HepG2 (cell line): ENCODE results near the gene QRICH2. TPM values are rescaled to one million over a fixed set of nuclear protein-coding genes. Genes with fewer than 3 reads are reported as not detected.

Experiments
- ADNP ChIP-seq: sonication (generic); formaldehyde crosslinking; IDR thresholded peaks from 2 replicates; pipeline ENCODE4 v1.4.0; 2020; ENCODE audit warnings: missing genetic modification reagents
- FUBP1 ChIP-seq: sonication (generic); formaldehyde crosslinking; IDR thresholded peaks from 2 replicates; pipeline ENCODE4 v1.5.1; 2020; ENCODE audit warnings: missing genetic modification reagents, mild to moderate bottlenecking, borderline replicate concordance
- IRX3 ChIP-seq: sonication (generic); formaldehyde crosslinking; IDR thresholded peaks from 2 replicates; pipeline ENCODE4 v1.8.1; 2023; ENCODE audit warnings: mild to moderate bottlenecking, low read depth, missing genetic modification reagents, borderline replicate concordance
- KDM1A ChIP-seq: IDR thresholded peaks from 2 replicates; pipeline ENCODE4 v1.6.1; 2016; ENCODE audit warnings: missing compliant biosample characterization
- KDM5B ChIP-seq: sonication (generic); formaldehyde crosslinking; IDR thresholded peaks from 2 replicates; pipeline ENCODE4 v1.4.0; 2020; ENCODE audit warnings: missing genetic modification reagents, mild to moderate bottlenecking, borderline replicate concordance
- MYC ChIP-seq: sonication (generic); formaldehyde crosslinking; IDR thresholded peaks from 2 replicates; pipeline ENCODE4 v1.9.0; 2021; ENCODE audit warnings: missing genetic modification reagents, borderline replicate concordance
- NRL ChIP-seq: sonication (generic); formaldehyde crosslinking; IDR thresholded peaks from 2 replicates; pipeline ENCODE4 v1.5.0; 2020; ENCODE audit warnings: missing genetic modification reagents, mild to moderate bottlenecking, moderate library complexity, borderline replicate concordance
- RARA ChIP-seq: IDR thresholded peaks from 2 replicates; pipeline ENCODE4 v1.6.1; 2016; ENCODE audit warnings: missing genetic modification reagents, missing compliant biosample characterization
- RFX3 ChIP-seq: IDR thresholded peaks from 2 replicates; pipeline ENCODE4 v1.6.1; 2016; ENCODE audit warnings: missing biosample characterization, missing genetic modification reagents
- SP2 ChIP-seq: sonication (generic); formaldehyde crosslinking; IDR thresholded peaks from 2 replicates; pipeline ENCODE4 v1.5.1; 2020; ENCODE audit warnings: mild to moderate bottlenecking, missing genetic modification reagents
- TP53 ChIP-seq: sonication (generic); formaldehyde crosslinking; conservative IDR thresholded peaks from 2 replicates; pipeline ENCODE4 v1.4.0; 2020; ENCODE audit warnings: missing genetic modification reagents
- ZKSCAN5 ChIP-seq: sonication (generic); formaldehyde crosslinking; IDR thresholded peaks from 2 replicates; pipeline ENCODE4 v1.5.1; 2020; ENCODE audit warnings: mild to moderate bottlenecking, missing genetic modification reagents
- ZNF160 ChIP-seq: sonication (generic); formaldehyde crosslinking; IDR thresholded peaks from 2 replicates; pipeline ENCODE4 v1.8.0; 2022; ENCODE audit warnings: mild to moderate bottlenecking, inconsistent platforms, missing genetic modification reagents
- ZNF18 ChIP-seq: sonication (generic); formaldehyde crosslinking; IDR thresholded peaks from 2 replicates; pipeline ENCODE4 v1.8.0; 2022; ENCODE audit warnings: mild to moderate bottlenecking, missing genetic modification reagents; ENCODE audit not compliant: insufficient replicate concordance
- ZNF205 ChIP-seq: IDR thresholded peaks from 2 replicates; pipeline ENCODE4 v1.6.1; 2018; ENCODE audit warnings: missing biosample characterization, missing genetic modification reagents
- ZNF263 ChIP-seq: sonication (generic); formaldehyde crosslinking; IDR thresholded peaks from 2 replicates; pipeline ENCODE4 v1.4.0; 2020; ENCODE audit warnings: missing genetic modification reagents
- ZNF274 ChIP-seq: sonication (generic); formaldehyde crosslinking; IDR thresholded peaks from 2 replicates; pipeline ENCODE4 v1.5.1; 2020; ENCODE audit warnings: mild to moderate bottlenecking, missing genetic modification reagents
- ZNF407 ChIP-seq: sonication (generic); formaldehyde crosslinking; IDR thresholded peaks from one replicate; pipeline ENCODE4 v1.5.1; 2020; ENCODE audit warnings: mild to moderate bottlenecking, missing genetic modification reagents; ENCODE audit errors: not compliant biosample characterization
- polyA plus RNA-seq, 8 experiments: library from polyadenylated mRNA; depleted of rRNA in 3 of 8; stranded (reverse) in 7 of 8; unstranded in 1 of 8; fragments of >200 nt; fragmentation: Illumina TruSeq in 4 of 8; extraction: Trizol in 4 of 8; gene quantifications; 2 replicates each; pipeline versions ENCODE4 v1.2.1 to v1.2.3, GENCODE V29; 2011 to 2016; ENCODE audit warnings: low read depth in 4 of 8, missing spikeins in 1 of 8, mixed read lengths in 1 of 8; ENCODE audit not compliant: insufficient read depth in 1 of 8
- total RNA-seq, 5 experiments: library from RNA; depleted of rRNA; stranded (reverse); fragments of >200 nt; fragmentation: Illumina TruSeq; extraction: Trizol; gene quantifications; 2 replicates each; pipeline ENCODE4 v1.2.3, GENCODE V29; 2016; ENCODE audit warnings: low read depth in 1 of 5

QRICH2 gene
- total and polyA plus RNA-seq, 2 of the 13 experiments (the other 11 are each of a cell fraction or from before 2014, with no cell fraction given): 3.7 to 5.7 TPM

GRCh38 chr17:76251478-76252039, 56.5 kb downstream of the QRICH2 start (continued):
- TF ChIP-seq ZNF18 (CRISPR knock-in tag): peak; percentile 69
- peak; percentile 74; the same call in 1 of the 2 replicates for TF ChIP-seq FUBP1
- peak; percentile 55 for TF ChIP-seq ZNF263
- TF ChIP-seq KDM5B (CRISPR knock-in tag): peak; percentile 69; the same call in 1 of the 2 replicates
- TF ChIP-seq SP2 (CRISPR knock-in tag): 0 out of 2 replicates have a peak, but pooled peaks have one; percentile 12
- TF ChIP-seq ZNF407 (CRISPR knock-in tag): peak; percentile 59
- TF ChIP-seq RARA (CRISPR knock-in tag): peak; percentile 62; the same call in 1 of the 2 replicates
- 0 out of 2 replicates have a peak, but pooled peaks have one; percentile 65 for TF ChIP-seq NRL (CRISPR knock-in tag)
- no peak for TF ChIP-seq MYC (CRISPR knock-in tag)
- peak; percentile 72 for TF ChIP-seq ZNF274 (CRISPR knock-in tag)
- no peak for TF ChIP-seq TP53
- peak; percentile 78; the same call in 1 of the 2 replicates for TF ChIP-seq ADNP (CRISPR knock-in tag)
- no peak for TF ChIP-seq ZKSCAN5 (CRISPR knock-in tag)
- no peak for TF ChIP-seq IRX3 (CRISPR knock-in tag)
- TF ChIP-seq ZNF205: no peak
- TF ChIP-seq RFX3: no peak
- TF ChIP-seq KDM1A (CRISPR knock-in tag): 0 out of 2 replicates have a peak, but pooled peaks have one; percentile 64
- TF ChIP-seq ZNF160 (CRISPR knock-in tag): 0 out of 2 replicates have a peak, but pooled peaks have one; percentile 5
